Measurements from ENCODE around the gene STRADA. TPM values are rescaled to one million over a fixed set of nuclear protein-coding genes. Genes with fewer than 3 reads are reported as not detected.
A peak's percentile ranks its signal among the peaks of the same experiment; 100 is the strongest.

Gene STRADA
- total RNA-seq, 2 donors from 2014 or later, result 15.6 to 19.9 TPM

DNA sequence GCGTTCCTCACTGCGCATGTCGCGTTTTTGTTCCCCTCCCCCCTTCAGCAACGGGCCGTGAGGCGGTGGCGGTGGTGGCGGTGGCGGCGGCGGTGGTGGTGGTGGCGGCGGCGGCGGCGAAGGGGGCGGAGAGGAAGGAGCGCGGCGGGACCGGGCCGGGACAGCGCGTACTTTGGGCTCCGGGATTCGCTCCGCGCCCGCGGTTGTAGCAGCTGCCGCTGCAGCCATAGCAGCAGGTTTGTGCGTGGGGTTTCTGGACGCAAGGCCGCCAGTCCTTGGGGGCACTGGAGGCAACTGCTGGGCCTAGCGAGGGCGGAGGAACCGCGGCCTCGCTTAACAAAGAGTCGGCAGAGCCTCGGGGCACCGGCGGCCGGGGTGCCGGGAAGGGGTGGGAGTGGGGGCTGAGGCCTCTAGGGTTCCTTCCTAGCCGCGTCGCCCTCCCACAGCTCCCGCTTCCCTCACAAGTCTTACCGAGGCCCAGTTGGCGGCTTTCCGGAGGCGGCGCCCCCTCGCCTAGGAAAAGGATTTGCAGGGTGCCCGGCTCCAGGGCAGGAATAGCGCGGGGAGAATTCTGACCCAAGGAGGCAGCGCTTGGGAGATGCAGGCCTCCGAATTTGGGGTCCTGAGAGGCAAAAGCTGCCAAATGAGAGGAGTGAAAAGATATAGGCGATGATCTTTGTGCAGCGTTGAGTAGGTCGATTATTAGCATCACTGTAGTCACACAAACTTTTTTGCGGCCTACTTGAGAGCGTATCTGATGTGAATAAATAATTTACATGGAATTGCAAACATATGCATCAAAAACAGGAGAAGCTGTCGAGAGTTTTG lies 32.8 kb upstream of the STRADA start, which contains the start of gene DDX42:
TSS of gene DDX42 (plus strand) at position 30 of the 828 bp plus-strand sequence. CDS start 12,880 bp downstream, outside the sequence.
- no peaks in the 10 kb centered on the region for H3K27me3 ChIP-seq
- H3K4me3 ChIP-seq, result peak within 1 kb of the TSS; percentile 92
- no peaks in the 10 kb centered on the region for H3K9me3 ChIP-seq
- DNase-seq, result peak; percentile 92
- H3K36me3 ChIP-seq, result no peaks in the 10 kb centered on the region
- intact Hi-C loops (cut with DNase I), result loop anchor here (10.0 kb wide), 1 partner anchor 50 kb away; the partner anchor contains the start of genes FTSJ3 and PSMC5
- H3K4me1 ChIP-seq, result peaks cover 8% of the 10 kb centered on the region
- peak within 1 kb of the TSS; percentile 99 for H3K27ac ChIP-seq
- H3K9ac ChIP-seq (ENCODE audit: low read depth in 2 of 2, low read length in 2 of 2), result peak within 1 kb of the TSS; percentile 81 to 99
- TF ChIP-seq, protein P1, sequence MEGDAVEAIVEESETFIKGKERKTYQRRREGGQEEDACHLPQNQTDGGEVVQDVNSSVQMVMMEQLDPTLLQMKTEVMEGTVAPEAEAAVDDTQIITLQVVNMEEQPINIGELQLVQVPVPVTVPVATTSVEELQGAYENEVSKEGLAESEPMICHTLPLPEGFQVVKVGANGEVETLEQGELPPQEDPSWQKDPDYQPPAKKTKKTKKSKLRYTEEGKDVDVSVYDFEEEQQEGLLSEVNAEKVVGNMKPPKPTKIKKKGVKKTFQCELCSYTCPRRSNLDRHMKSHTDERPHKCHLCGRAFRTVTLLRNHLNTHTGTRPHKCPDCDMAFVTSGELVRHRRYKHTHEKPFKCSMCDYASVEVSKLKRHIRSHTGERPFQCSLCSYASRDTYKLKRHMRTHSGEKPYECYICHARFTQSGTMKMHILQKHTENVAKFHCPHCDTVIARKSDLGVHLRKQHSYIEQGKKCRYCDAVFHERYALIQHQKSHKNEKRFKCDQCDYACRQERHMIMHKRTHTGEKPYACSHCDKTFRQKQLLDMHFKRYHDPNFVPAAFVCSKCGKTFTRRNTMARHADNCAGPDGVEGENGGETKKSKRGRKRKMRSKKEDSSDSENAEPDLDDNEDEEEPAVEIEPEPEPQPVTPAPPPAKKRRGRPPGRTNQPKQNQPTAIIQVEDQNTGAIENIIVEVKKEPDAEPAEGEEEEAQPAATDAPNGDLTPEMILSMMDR (IDR thresholded peaks at IDR 0.05), result no peak

DNA sequence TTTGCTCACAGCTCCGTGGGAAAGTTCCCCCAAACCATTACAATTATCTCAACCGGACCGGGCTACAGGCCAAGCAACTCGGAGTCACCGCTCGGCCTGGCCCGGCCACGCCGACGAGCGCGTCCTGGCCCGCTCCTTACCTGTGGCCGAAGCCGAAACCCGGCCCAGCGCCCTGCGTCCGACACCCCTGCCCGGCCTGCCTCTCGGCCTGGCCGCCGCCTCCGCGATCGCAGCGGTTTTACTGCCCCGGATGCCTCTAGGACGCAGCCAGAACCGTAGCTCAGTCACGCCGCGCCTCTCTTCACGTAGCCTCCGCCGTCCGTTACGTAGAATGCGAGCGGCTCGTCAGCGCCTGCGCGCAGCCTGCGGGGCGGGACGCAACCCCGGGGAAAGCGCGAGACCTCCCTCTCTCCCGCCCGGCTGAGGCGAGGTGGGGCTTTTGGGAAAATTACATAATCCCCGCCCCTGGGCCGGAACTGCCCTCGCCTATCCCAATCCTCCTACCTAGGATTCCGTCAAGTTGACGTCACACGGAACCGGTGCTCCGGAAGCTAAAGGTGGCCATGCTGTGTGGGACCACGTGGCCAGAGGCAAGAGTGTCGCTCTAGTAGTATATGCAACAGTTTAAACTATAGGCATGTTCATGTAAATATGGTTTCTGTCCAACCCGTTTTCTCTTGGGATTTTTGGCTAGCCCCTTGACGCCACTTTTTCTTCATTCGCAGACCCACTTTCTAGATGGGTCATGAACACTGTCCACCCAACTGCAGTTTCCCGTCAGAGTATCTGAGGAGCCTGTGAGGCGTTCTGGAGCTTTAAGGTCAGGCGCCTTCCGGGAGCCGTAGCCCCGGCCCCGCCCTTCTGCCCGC lies 31.9 kb upstream of the STRADA start, which contains the start of gene CCDC47:
TSS of gene CCDC47 (minus strand) at position 326 of the 869 bp plus-strand sequence. CDS start 7,422 bp downstream, outside the sequence.
- H3K4me1 ChIP-seq, result peaks cover 8% of the 10 kb centered on the region
- H3K27me3 ChIP-seq, result no peaks in the 10 kb centered on the region
- intact Hi-C loops (cut with DNase I), result loop anchor here (10.0 kb wide), 1 partner anchor 51 kb away; the partner anchor contains the start of genes FTSJ3 and PSMC5

DNA sequence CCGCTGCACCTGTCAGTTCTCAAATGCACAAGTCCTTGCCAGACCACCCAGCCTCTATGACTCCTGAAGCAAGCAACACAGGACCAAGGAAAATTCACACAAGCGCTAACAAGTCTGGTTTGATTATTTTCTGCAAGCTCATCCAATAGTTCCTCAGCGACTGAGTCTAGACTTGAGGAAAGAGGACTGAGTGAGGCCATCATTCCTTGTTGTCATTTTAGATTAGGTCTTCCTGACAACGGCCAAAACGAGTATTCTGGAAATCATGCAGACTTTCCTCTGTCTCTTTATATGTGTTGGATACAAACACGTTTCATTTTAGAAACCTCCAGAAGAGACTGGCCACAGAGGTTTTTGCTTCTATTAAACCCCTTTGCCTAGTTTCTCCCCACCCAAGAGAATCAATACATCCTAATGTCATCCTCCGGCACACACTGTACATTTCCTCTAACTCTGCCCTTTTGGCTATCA lies 31.2 kb upstream of the STRADA start:
- Histone ChIP-seq H3K27ac (peak overlapping the region; percentile 99), H3K27me3 (no peaks in the 10 kb centered on the region), H3K4me1 (peaks cover 8% of the 10 kb centered on the region), H3K9ac (ENCODE audit: low read depth in 2 of 2, low read length in 2 of 2) (peak overlapping the region; percentile 81 to 99), H3K36me3 (no peaks in the 10 kb centered on the region), H3K9me3 (no peaks in the 10 kb centered on the region), H3K4me3 (peak overlapping the region; percentile 92)
- TF ChIP-seq, protein P1 (IDR thresholded peaks at IDR 0.05), result no peak
- intact Hi-C loops (cut with DNase I), result loop anchor here (10.0 kb wide), 1 partner anchor 52 kb away; the partner anchor contains the start of genes FTSJ3 and PSMC5
- peak; percentile 23 for DNase-seq

More for the DNA sequence above, 31.9 kb upstream of the STRADA start, which contains the start of gene CCDC47:
- Histone ChIP-seq H3K36me3 (no peaks in the 10 kb centered on the region), H3K9me3 (no peaks in the 10 kb centered on the region), H3K4me3 (peak within 1 kb of the TSS; percentile 92), H3K9ac (ENCODE audit: low read depth in 2 of 2, low read length in 2 of 2) (peak within 1 kb of the TSS; percentile 81 to 99), H3K27ac (peak within 1 kb of the TSS; percentile 99)
- TF ChIP-seq, protein P1 (IDR thresholded peaks at IDR 0.05), result no peak
- peak; percentile 99 for DNase-seq

GRCh38 chr17:63768433-63768832 lies 26.8 kb upstream of the STRADA start:
- Histone ChIP-seq H3K27me3 (no peaks in the 10 kb centered on the region), H3K27ac (no peak overlapping the region), H3K4me1 (peaks cover 5% of the 10 kb centered on the region), H3K36me3 (peaks cover 4% of the 10 kb centered on the region), H3K9me3 (no peaks in the 10 kb centered on the region), H3K4me3 (no peak overlapping the region), H3K9ac (ENCODE audit: low read depth in 2 of 2, low read length in 2 of 2) (no peak overlapping the region)
- intact Hi-C loops (cut with DNase I), result no loop called here
- TF ChIP-seq, protein P1 (IDR thresholded peaks at IDR 0.05), result no peak
- no peak for DNase-seq

GRCh38 chr17:63766754-63767153 lies 25.2 kb upstream of the STRADA start:
- intact Hi-C loops (cut with DNase I), result no loop called here
- peaks cover 8% of the 10 kb centered on the region for H3K4me1 ChIP-seq
- no peak overlapping the region for H3K4me3 ChIP-seq
- no peak for DNase-seq
- no peaks in the 10 kb centered on the region for H3K27me3 ChIP-seq
- no peak overlapping the region for H3K27ac ChIP-seq
- H3K36me3 ChIP-seq, result peaks cover 4% of the 10 kb centered on the region
- no peak overlapping the region for H3K9ac ChIP-seq (ENCODE audit: low read depth in 2 of 2, low read length in 2 of 2)
- TF ChIP-seq, protein P1 (IDR thresholded peaks at IDR 0.05), result no peak
- H3K9me3 ChIP-seq, result no peaks in the 10 kb centered on the region

Data from colonic mucosa (tissue), 4 donors.